ENCODE measurements around the gene TRIM68.

GRCh38 chr11:4551346-4551979, 56.6 kb downstream of the TRIM68 start:
- TF ChIP-seq CTCF (IDR thresholded peaks at IDR 0.05) (no peak), POLR2AphosphoS5 (IDR thresholded peaks at IDR 0.05) (no peak), POLR2A (IDR thresholded peaks at IDR 0.05) (no peak)

All from sigmoid colon (tissue), 4 donors.